OCI-LY1 (cell line): Measurements from ENCODE around the gene PODNL1.

Experiments used
- H2AFZ ChIP-seq: fragments of 200-600 bp; sonication (generic), shearing (Covaris generic); 2 replicates; pipeline ENCODE4 v1.6.0; 2014; ENCODE audit warnings: antibody characterized with exemption, mild to moderate bottlenecking, low read length
- H3F3A ChIP-seq: fragments of 200-600 bp; sonication (generic), shearing (Covaris generic); 2 replicates; pipeline ENCODE4 v1.6.0; 2014; ENCODE audit warnings: mild to moderate bottlenecking, antibody characterized with exemption, low read length, moderate library complexity; ENCODE audit not compliant: insufficient read depth
- H3K27ac ChIP-seq: fragments of 200-600 bp; sonication (generic); 2 replicates; pipeline ENCODE4 v1.5.1; 2014; ENCODE audit warnings: low read length, mixed run types, mild to moderate bottlenecking, low read depth; ENCODE audit not compliant: poor library complexity, severe bottlenecking
- H3K27me3 ChIP-seq: fragments of 200-600 bp; sonication (generic); 2 replicates; pipeline ENCODE4 v1.6.0; 2014; ENCODE audit warnings: antibody characterized with exemption, mild to moderate bottlenecking, low read length, moderate library complexity; ENCODE audit not compliant: insufficient read depth
- H3K36me3 ChIP-seq: fragments of 200-600 bp; sonication (generic); 2 replicates; pipeline ENCODE4 v1.6.1; 2014; ENCODE audit warnings: mild to moderate bottlenecking, antibody characterized with exemption, low read length, moderate library complexity, mixed read lengths; ENCODE audit not compliant: insufficient read depth
- H3K4me1 ChIP-seq: fragments of 200-600 bp; sonication (generic); 2 replicates; pipeline ENCODE4 v1.5.1; 2014; ENCODE audit warnings: mild to moderate bottlenecking, low read length, moderate library complexity; ENCODE audit not compliant: insufficient read depth, severe bottlenecking
- H3K4me2 ChIP-seq: fragments of 200-600 bp; sonication (generic), shearing (Covaris generic); 2 replicates; pipeline ENCODE4 v1.6.1; 2014; ENCODE audit warnings: low read length
- H3K4me3 ChIP-seq: fragments of 200-600 bp; sonication (generic); 2 replicates; pipeline ENCODE4 v1.5.1; 2014; ENCODE audit warnings: low read length, low read depth, mild to moderate bottlenecking, mixed read lengths; ENCODE audit not compliant: poor library complexity, severe bottlenecking
- H3K79me2 ChIP-seq: fragments of 200-600 bp; shearing (Covaris generic); 2 replicates; pipeline ENCODE4 v1.6.1; 2016; ENCODE audit warnings: mixed run types, low read length, mixed read lengths; ENCODE audit not compliant: insufficient read depth
- H3K9ac ChIP-seq: fragments of 200-600 bp; sonication (generic), shearing (Covaris generic); 2 replicates; pipeline ENCODE4 v1.6.1; 2014; ENCODE audit warnings: mild to moderate bottlenecking, low read length, mixed read lengths
- H3K9me2 ChIP-seq: fragments of 200-600 bp; sonication (generic), shearing (Covaris generic); 2 replicates; pipeline ENCODE4 v1.6.1; 2014; ENCODE audit warnings: low read depth, mild to moderate bottlenecking, low read length, mixed read lengths
- H3K9me3 ChIP-seq: fragments of 200-600 bp; shearing (Covaris generic); 2 replicates; pipeline ENCODE4 v1.6.1; 2014; ENCODE audit warnings: low read length, mixed read lengths
- H4K20me1 ChIP-seq: fragments of 200-600 bp; sonication (generic), shearing (Covaris generic); 2 replicates; pipeline ENCODE4 v1.6.0; 2016; ENCODE audit warnings: mild to moderate bottlenecking, low read length; ENCODE audit not compliant: insufficient read depth
- CTCF ChIP-seq: fragments of 200-600 bp; sonication (generic), shearing (Covaris generic); IDR thresholded peaks from 2 replicates; pipeline ENCODE4 v1.5.1; 2017; ENCODE audit warnings: mild to moderate bottlenecking, antibody characterized with exemption, low read length, moderate library complexity, mixed read lengths
- EZH2 ChIP-seq: fragments of 200-600 bp; sonication (generic), shearing (Covaris generic); IDR thresholded peaks from 2 replicates; pipeline ENCODE4 v1.8.0; 2017; ENCODE audit warnings: borderline replicate concordance, mixed run types, mild to moderate bottlenecking, antibody characterized with exemption, low read length, moderate library complexity, mixed read lengths

The PODNL1 gene

GRCh38 chr19:13961826-13962698 lies 23.8 kb upstream of the PODNL1 start:
- Histone ChIP-seq H3K9ac (no peak overlapping the region), H3K4me2 (no peak overlapping the region), H3K36me3 (peaks cover 44% of the 10 kb centered on the region), H2AFZ (no peak overlapping the region), H3F3A (no peaks in the 10 kb centered on the region), H3K4me1 (peaks cover 4% of the 10 kb centered on the region), H4K20me1 (no peaks in the 10 kb centered on the region), H3K4me3 (no peak overlapping the region), H3K9me2 (no peaks in the 10 kb centered on the region), H3K9me3 (no peaks in the 10 kb centered on the region), H3K79me2 (no peaks in the 10 kb centered on the region), H3K27me3 (no peaks in the 10 kb centered on the region), H3K27ac (no peak overlapping the region)
- TF ChIP-seq EZH2 (no peak), CTCF (no peak)

DNA sequence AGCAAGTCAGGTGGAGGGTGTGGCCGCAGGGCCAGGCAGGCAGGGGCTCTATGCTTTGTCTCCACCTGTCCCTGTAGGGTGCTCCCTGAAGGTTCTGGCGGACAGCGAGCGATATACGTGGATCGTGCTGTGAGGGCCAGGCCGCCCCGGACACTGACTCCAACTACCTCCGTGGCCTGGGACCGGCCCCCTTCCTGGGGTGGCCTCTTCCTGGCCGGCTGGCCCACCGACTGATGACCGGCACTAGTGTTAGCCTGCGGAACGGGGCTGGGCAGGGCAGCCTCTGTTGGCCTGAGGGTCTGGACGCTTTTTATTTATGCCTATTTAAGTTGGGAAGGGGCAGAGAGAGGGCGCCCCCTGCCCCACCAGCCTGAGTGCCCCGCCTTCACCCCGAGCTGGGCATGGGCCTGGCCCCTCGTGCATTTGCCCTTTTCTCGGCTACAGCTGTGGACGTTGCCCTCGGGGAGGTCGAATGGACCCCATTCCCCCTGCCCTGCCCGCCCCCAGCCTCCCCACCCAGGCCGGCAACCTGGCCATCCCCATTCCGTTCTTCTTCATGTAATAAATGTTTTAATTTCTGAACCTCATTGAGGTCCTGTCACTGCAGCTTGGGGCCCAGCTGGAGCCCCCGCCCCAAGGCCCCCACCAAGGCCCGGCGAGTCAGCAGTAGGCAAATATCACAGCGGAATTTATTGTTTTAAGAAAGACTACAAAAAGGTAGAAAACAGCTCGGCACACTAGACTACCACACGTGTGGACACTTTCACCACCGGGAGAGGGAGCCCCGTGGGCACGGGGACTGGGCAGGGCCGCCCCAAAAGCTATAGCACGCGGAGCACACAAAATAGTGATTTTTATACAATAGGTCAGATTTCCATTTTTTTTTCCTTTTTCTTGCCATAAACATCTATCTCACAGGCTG lies 22.9 kb upstream of the PODNL1 start:
- Histone ChIP-seq H3F3A (no peaks in the 10 kb centered on the region), H3K27ac (no peak overlapping the region), H3K27me3 (no peaks in the 10 kb centered on the region), H3K4me2 (no peak overlapping the region), H3K4me3 (no peak overlapping the region), H4K20me1 (no peaks in the 10 kb centered on the region), H2AFZ (no peak overlapping the region), H3K79me2 (no peaks in the 10 kb centered on the region), H3K4me1 (peaks cover 4% of the 10 kb centered on the region), H3K9me3 (no peaks in the 10 kb centered on the region), H3K36me3 (peaks cover 53% of the 10 kb centered on the region), H3K9ac (no peak overlapping the region), H3K9me2 (no peaks in the 10 kb centered on the region)
- TF ChIP-seq CTCF = no peak
- TF ChIP-seq EZH2 = no peak

GRCh38 chr19:13959962-13960862 lies 22.0 kb upstream of the PODNL1 start:
- TF ChIP-seq CTCF (no peak), EZH2 (no peak)
- Histone ChIP-seq H3K9ac (no peak overlapping the region), H3K36me3 (peaks cover 62% of the 10 kb centered on the region), H3K79me2 (no peaks in the 10 kb centered on the region), H3K4me2 (no peak overlapping the region), H3K9me2 (no peaks in the 10 kb centered on the region), H3K9me3 (no peaks in the 10 kb centered on the region), H3K4me3 (no peak overlapping the region), H3K4me1 (peaks cover 4% of the 10 kb centered on the region), H4K20me1 (no peaks in the 10 kb centered on the region), H3K27me3 (no peaks in the 10 kb centered on the region), H3F3A (no peaks in the 10 kb centered on the region), H3K27ac (no peak overlapping the region), H2AFZ (no peak overlapping the region)
